ENCODE results near the gene RYK. TPM values are rescaled to one million over a fixed set of nuclear protein-coding genes. Genes with fewer than 3 reads are reported as not detected.

The RYK gene
- polyA plus RNA-seq (2013, experiment 1 of 2): 87.5 TPM
- polyA plus RNA-seq (2013, experiment 2 of 2): 87.1 TPM

DNA sequence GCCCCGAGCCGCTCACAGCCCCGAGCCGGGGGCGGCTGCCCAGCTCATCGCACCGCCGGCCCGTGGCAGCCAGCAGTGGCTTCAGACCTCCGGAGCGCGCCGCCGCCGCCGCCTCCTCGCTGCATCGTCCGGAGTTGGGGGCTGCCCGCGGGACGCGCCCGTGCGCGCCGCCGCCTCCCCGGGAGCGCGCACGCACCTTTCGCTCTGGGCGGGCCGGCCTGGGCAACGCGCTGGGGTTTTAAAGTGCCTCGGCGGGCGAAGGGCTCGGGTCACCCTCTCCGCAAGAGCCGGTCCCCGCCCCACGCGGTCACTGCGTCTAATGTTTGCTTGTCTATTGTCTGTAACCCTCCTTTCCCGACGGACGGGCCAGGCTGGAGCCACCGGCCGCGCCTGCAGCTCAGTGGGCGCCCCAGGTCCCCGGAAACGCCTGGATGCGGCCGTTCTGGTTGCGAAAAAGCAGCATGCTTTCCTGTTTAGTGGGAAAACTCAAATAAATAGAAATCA lies at the start of gene RYK:
Gene RYK, minus strand, starts transcription at position 143 of the 504 bp plus-strand sequence. CDS start 205 bp downstream, outside the sequence.
- Histone ChIP-seq H2AK5ac (ENCODE audit: low read length) (no peak within 1 kb of the TSS), H3K18ac (ENCODE audit: low read length) (peak within 1 kb of the TSS; percentile 98), H3K23ac (ENCODE audit: low read length) (no peak within 1 kb of the TSS), H2BK5ac (ENCODE audit: low read length) (peak within 1 kb of the TSS; percentile 76), H3K27me3 (ENCODE audit: insufficient read depth, low read length, poor library complexity) (no peaks in the 10 kb centered on the region), H3K4ac (ENCODE audit: low read depth, low read length) (peak within 1 kb of the TSS; percentile 97), H3K4me3 (ENCODE audit: low read length) (peak within 1 kb of the TSS; percentile 68), H3K9ac (ENCODE audit: low read length) (peak within 1 kb of the TSS; percentile 83), H3K79me2 (ENCODE audit: control insufficient read depth, insufficient read depth, low read length) (peaks cover 38% of the 10 kb centered on the region), H2BK15ac (replicated peaks; ENCODE audit: low read depth) (no peak within 1 kb of the TSS), H3K56ac (ENCODE audit: low read length) (peak within 1 kb of the TSS; percentile 95), H4K8ac (ENCODE audit: low read depth, low read length) (no peak within 1 kb of the TSS), H3K36me3 (ENCODE audit: control insufficient read depth, insufficient read depth, low read length) (no peaks in the 10 kb centered on the region), H3K27ac (ENCODE audit: low read depth, low read length) (peak within 1 kb of the TSS; percentile 95), H3K4me1 (ENCODE audit: control insufficient read depth, low read depth, low read length) (peaks cover 12% of the 10 kb centered on the region), H3K4me2 (ENCODE audit: low read length) (peak within 1 kb of the TSS; percentile 69), H4K5ac (ENCODE audit: low read length) (no peak within 1 kb of the TSS), H2BK120ac (ENCODE audit: low read depth, low read length) (peak within 1 kb of the TSS; percentile 31), H3K79me1 (ENCODE audit: low read length) (peaks cover 4% of the 10 kb centered on the region)
- WGBS (ENCODE audit: extremely low coverage, insufficient coverage, low lambda C conversion rate): no CpG with 5 or more reads among the region's 59 CpGs
- DNase-seq: peak; percentile 91

DNA sequence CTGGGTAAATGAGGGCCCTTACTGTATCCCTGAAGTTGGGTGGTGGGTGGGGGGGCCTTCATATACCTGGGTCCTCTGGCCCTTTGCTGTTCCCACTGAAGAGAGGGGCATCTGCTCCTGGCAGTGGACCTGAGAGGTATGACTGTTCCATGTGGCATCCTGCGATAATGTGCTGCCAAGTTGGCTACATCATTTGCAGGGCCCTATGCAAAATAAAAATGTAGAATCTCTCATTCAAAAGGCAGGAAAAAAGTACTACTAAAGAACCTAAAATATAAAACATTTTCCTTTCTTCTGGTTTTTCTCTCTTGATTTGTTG lies 49.2 kb upstream of the RYK start:
- no peak overlapping the region for H3K4me2 ChIP-seq (ENCODE audit: low read length)
- no peaks in the 10 kb centered on the region for H3K27me3 ChIP-seq (ENCODE audit: insufficient read depth, low read length, poor library complexity)
- no peak overlapping the region for H3K56ac ChIP-seq (ENCODE audit: low read length)
- peak overlapping the region; percentile 48 for H3K4ac ChIP-seq (ENCODE audit: low read depth, low read length)
- H3K4me3 ChIP-seq (ENCODE audit: low read length): no peak overlapping the region
- no peak overlapping the region for H2BK5ac ChIP-seq (ENCODE audit: low read length)
- H3K79me2 ChIP-seq (ENCODE audit: control insufficient read depth, insufficient read depth, low read length): no peaks in the 10 kb centered on the region
- no peak overlapping the region for H3K23ac ChIP-seq (ENCODE audit: low read length)
- H3K9ac ChIP-seq (ENCODE audit: low read length): no peak overlapping the region
- no peaks in the 10 kb centered on the region for H3K36me3 ChIP-seq (ENCODE audit: control insufficient read depth, insufficient read depth, low read length)
- H4K5ac ChIP-seq (ENCODE audit: low read length): no peak overlapping the region
- H2BK120ac ChIP-seq (ENCODE audit: low read depth, low read length): no peak overlapping the region
- H4K8ac ChIP-seq (ENCODE audit: low read depth, low read length): no peak overlapping the region
- no peaks in the 10 kb centered on the region for H3K4me1 ChIP-seq (ENCODE audit: control insufficient read depth, low read depth, low read length)
- no peak for DNase-seq
- H3K18ac ChIP-seq (ENCODE audit: low read length): no peak overlapping the region
- H2AK5ac ChIP-seq (ENCODE audit: low read length): no peak overlapping the region
- no peak overlapping the region for H2BK15ac ChIP-seq (replicated peaks; ENCODE audit: low read depth)
- no CpG with 5 or more reads among the region's 1 CpG for WGBS (ENCODE audit: extremely low coverage, insufficient coverage, low lambda C conversion rate)
- no peak overlapping the region for H3K27ac ChIP-seq (ENCODE audit: low read depth, low read length)
- H3K79me1 ChIP-seq (ENCODE audit: low read length): no peaks in the 10 kb centered on the region

DNA sequence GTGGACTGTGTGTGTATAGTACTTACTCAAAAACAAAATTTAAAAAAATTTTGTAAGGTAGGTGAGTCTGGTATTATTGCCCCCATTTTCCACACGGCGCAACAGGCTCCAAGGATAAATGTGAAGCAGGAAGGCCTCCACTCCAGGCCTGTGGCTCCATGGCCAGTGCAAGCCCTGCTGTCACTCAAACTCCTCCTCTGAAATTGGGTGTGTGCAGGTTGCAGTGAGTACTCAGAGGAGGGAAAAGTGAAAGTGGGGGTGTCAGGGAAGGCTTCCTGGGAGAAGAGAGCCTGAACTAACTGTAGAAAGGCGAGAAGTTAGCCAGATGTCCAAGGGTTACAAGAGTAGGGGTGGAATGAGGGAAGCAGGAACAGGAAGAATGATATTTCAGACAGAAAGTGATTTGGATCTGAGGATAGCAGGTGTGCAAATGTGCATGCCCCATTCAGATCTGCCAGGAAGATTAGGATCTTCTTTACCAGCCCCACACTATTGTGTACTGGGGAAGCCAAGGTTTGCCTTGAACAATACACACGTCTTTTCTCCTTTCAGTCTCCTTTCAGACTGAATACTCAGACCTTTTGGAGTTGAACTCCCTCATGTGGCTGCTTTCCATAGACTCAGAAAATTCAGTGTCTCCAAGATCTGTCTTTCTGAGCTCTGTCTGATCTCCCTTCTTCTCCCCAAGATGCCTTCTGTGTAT lies 48.7 kb upstream of the RYK start:
- no peak overlapping the region for H3K4me2 ChIP-seq (ENCODE audit: low read length)
- no CpG with 5 or more reads among the region's 4 CpGs for WGBS (ENCODE audit: extremely low coverage, insufficient coverage, low lambda C conversion rate)

DNA sequence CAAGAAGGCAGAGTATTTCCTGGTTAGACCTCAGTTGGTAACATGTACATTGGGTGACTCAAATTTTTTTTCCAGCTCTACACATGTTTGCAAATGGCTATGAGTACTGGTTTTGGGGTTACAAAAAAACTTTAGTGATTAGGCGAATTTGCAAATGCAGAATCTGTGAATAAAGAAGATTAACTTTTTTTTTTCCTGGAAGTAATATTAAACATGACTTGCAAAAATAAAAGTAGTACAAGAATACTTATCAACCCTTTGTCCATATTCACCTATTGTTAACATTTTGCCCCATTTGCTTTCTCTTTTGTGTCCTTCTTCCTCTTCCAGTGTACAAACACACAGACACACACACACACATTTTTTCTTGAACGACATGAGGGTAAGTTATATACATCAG lies 47.6 kb upstream of the RYK start:
- DNase-seq: no peak
- no peak overlapping the region for H3K23ac ChIP-seq (ENCODE audit: low read length)
- H3K9ac ChIP-seq (ENCODE audit: low read length): no peak overlapping the region
- H3K79me1 ChIP-seq (ENCODE audit: low read length): no peaks in the 10 kb centered on the region
- H2BK120ac ChIP-seq (ENCODE audit: low read depth, low read length): no peak overlapping the region
- H3K4me1 ChIP-seq (ENCODE audit: control insufficient read depth, low read depth, low read length): no peaks in the 10 kb centered on the region
- no peak overlapping the region for H3K18ac ChIP-seq (ENCODE audit: low read length)
- no peak overlapping the region for H2BK15ac ChIP-seq (replicated peaks; ENCODE audit: low read depth)
- WGBS (ENCODE audit: extremely low coverage, insufficient coverage, low lambda C conversion rate): no CpG with 5 or more reads among the region's 2 CpGs
- H3K27me3 ChIP-seq (ENCODE audit: insufficient read depth, low read length, poor library complexity): no peaks in the 10 kb centered on the region
- no peak overlapping the region for H3K4me3 ChIP-seq (ENCODE audit: low read length)
- H3K4ac ChIP-seq (ENCODE audit: low read depth, low read length): no peak overlapping the region
- no peak overlapping the region for H3K27ac ChIP-seq (ENCODE audit: low read depth, low read length)
- no peaks in the 10 kb centered on the region for H3K79me2 ChIP-seq (ENCODE audit: control insufficient read depth, insufficient read depth, low read length)
- no peak overlapping the region for H2BK5ac ChIP-seq (ENCODE audit: low read length)
- no peaks in the 10 kb centered on the region for H3K36me3 ChIP-seq (ENCODE audit: control insufficient read depth, insufficient read depth, low read length)
- no peak overlapping the region for H2AK5ac ChIP-seq (ENCODE audit: low read length)
- no peak overlapping the region for H4K8ac ChIP-seq (ENCODE audit: low read depth, low read length)
- H4K5ac ChIP-seq (ENCODE audit: low read length): no peak overlapping the region
- H3K56ac ChIP-seq (ENCODE audit: low read length): no peak overlapping the region
- H3K4me2 ChIP-seq (ENCODE audit: low read length): no peak overlapping the region

More for the DNA sequence above, 48.7 kb upstream of the RYK start:
- no peaks in the 10 kb centered on the region for H3K79me1 ChIP-seq (ENCODE audit: low read length)
- H3K9ac ChIP-seq (ENCODE audit: low read length): no peak overlapping the region
- H2BK15ac ChIP-seq (replicated peaks; ENCODE audit: low read depth): no peak overlapping the region
- DNase-seq: peak; percentile 60
- H3K27me3 ChIP-seq (ENCODE audit: insufficient read depth, low read length, poor library complexity): no peaks in the 10 kb centered on the region
- H4K5ac ChIP-seq (ENCODE audit: low read length): no peak overlapping the region
- H3K36me3 ChIP-seq (ENCODE audit: control insufficient read depth, insufficient read depth, low read length): no peaks in the 10 kb centered on the region
- H2AK5ac ChIP-seq (ENCODE audit: low read length): no peak overlapping the region
- H3K18ac ChIP-seq (ENCODE audit: low read length): no peak overlapping the region
- H3K4me3 ChIP-seq (ENCODE audit: low read length): no peak overlapping the region
- no peak overlapping the region for H2BK5ac ChIP-seq (ENCODE audit: low read length)
- no peaks in the 10 kb centered on the region for H3K4me1 ChIP-seq (ENCODE audit: control insufficient read depth, low read depth, low read length)
- H3K23ac ChIP-seq (ENCODE audit: low read length): no peak overlapping the region
- H2BK120ac ChIP-seq (ENCODE audit: low read depth, low read length): no peak overlapping the region
- H3K27ac ChIP-seq (ENCODE audit: low read depth, low read length): no peak overlapping the region
- H3K79me2 ChIP-seq (ENCODE audit: control insufficient read depth, insufficient read depth, low read length): no peaks in the 10 kb centered on the region
- no peak overlapping the region for H4K8ac ChIP-seq (ENCODE audit: low read depth, low read length)
- H3K4ac ChIP-seq (ENCODE audit: low read depth, low read length): peak overlapping the region; percentile 48
- H3K56ac ChIP-seq (ENCODE audit: low read length): peak overlapping the region; percentile 45

DNA sequence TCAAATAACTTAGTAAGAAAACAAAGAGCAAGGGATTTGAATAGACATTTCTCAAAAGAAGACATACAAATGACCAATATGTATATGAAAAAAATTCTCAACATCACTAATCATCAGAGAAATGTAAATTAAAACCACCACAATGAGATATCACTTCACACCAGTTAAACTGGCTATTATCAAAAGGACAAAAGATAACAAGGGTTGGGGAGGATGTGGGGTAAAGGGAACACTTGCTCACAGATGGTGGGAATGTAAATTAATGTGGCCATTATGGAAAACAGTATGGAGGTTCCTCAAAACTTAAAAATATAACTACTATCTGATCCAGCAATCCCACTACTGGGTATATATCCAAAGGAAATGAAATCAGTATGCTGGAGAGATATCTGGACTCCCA lies 46.0 kb upstream of the RYK start:
- H2BK5ac ChIP-seq (ENCODE audit: low read length): no peak overlapping the region
- H3K4me3 ChIP-seq (ENCODE audit: low read length): no peak overlapping the region
- no peak overlapping the region for H3K4me2 ChIP-seq (ENCODE audit: low read length)
- H2BK15ac ChIP-seq (replicated peaks; ENCODE audit: low read depth): no peak overlapping the region
- no peak overlapping the region for H3K23ac ChIP-seq (ENCODE audit: low read length)
- H3K56ac ChIP-seq (ENCODE audit: low read length): no peak overlapping the region
- H4K5ac ChIP-seq (ENCODE audit: low read length): no peak overlapping the region
- H3K79me1 ChIP-seq (ENCODE audit: low read length): no peaks in the 10 kb centered on the region
- no peak overlapping the region for H3K9ac ChIP-seq (ENCODE audit: low read length)
- no peak overlapping the region for H3K27ac ChIP-seq (ENCODE audit: low read depth, low read length)
- no peak overlapping the region for H3K4ac ChIP-seq (ENCODE audit: low read depth, low read length)
- no peaks in the 10 kb centered on the region for H3K79me2 ChIP-seq (ENCODE audit: control insufficient read depth, insufficient read depth, low read length)
- H3K36me3 ChIP-seq (ENCODE audit: control insufficient read depth, insufficient read depth, low read length): no peaks in the 10 kb centered on the region
- no peak for DNase-seq
- no peak overlapping the region for H4K8ac ChIP-seq (ENCODE audit: low read depth, low read length)
- no peak overlapping the region for H2AK5ac ChIP-seq (ENCODE audit: low read length)
- H3K18ac ChIP-seq (ENCODE audit: low read length): no peak overlapping the region
- H2BK120ac ChIP-seq (ENCODE audit: low read depth, low read length): no peak overlapping the region
- no peaks in the 10 kb centered on the region for H3K27me3 ChIP-seq (ENCODE audit: insufficient read depth, low read length, poor library complexity)
- no peaks in the 10 kb centered on the region for H3K4me1 ChIP-seq (ENCODE audit: control insufficient read depth, low read depth, low read length)

DNA sequence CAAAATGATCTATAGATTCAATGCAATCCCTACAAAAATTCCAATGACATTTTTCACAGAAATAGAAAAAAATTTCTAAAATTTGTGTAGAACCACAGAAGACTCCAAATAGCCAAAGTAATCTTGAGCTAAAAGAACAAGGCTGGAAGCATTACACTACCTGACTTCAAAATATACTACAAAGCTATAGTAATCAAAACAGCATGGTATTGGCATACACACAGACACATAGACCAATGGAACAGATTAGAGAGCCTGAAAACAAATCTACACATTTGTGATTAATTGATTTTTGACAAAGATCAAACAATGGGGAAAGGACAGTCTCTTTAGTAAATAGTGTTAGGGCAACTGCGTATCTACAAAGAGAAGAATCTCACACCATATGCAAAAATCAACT lies 45.3 kb upstream of the RYK start:
- WGBS (ENCODE audit: extremely low coverage, insufficient coverage, low lambda C conversion rate): no CpG with 5 or more reads among the region's 1 CpG
- H3K79me1 ChIP-seq (ENCODE audit: low read length): no peaks in the 10 kb centered on the region

More for the DNA sequence above, 45.3 kb upstream of the RYK start:
- no peak overlapping the region for H3K18ac ChIP-seq (ENCODE audit: low read length)
- H3K27ac ChIP-seq (ENCODE audit: low read depth, low read length): no peak overlapping the region
- no peak overlapping the region for H2AK5ac ChIP-seq (ENCODE audit: low read length)
- H4K5ac ChIP-seq (ENCODE audit: low read length): no peak overlapping the region
- no peaks in the 10 kb centered on the region for H3K4me1 ChIP-seq (ENCODE audit: control insufficient read depth, low read depth, low read length)
- no peak overlapping the region for H2BK5ac ChIP-seq (ENCODE audit: low read length)
- no peak overlapping the region for H2BK120ac ChIP-seq (ENCODE audit: low read depth, low read length)
- H4K8ac ChIP-seq (ENCODE audit: low read depth, low read length): no peak overlapping the region
- no peak overlapping the region for H3K4ac ChIP-seq (ENCODE audit: low read depth, low read length)
- no peak for DNase-seq
- H3K36me3 ChIP-seq (ENCODE audit: control insufficient read depth, insufficient read depth, low read length): no peaks in the 10 kb centered on the region
- H3K56ac ChIP-seq (ENCODE audit: low read length): no peak overlapping the region
- H3K79me2 ChIP-seq (ENCODE audit: control insufficient read depth, insufficient read depth, low read length): no peaks in the 10 kb centered on the region
- H3K4me2 ChIP-seq (ENCODE audit: low read length): no peak overlapping the region
- no peak overlapping the region for H2BK15ac ChIP-seq (replicated peaks; ENCODE audit: low read depth)
- no peak overlapping the region for H3K9ac ChIP-seq (ENCODE audit: low read length)
- no peaks in the 10 kb centered on the region for H3K27me3 ChIP-seq (ENCODE audit: insufficient read depth, low read length, poor library complexity)
- no peak overlapping the region for H3K23ac ChIP-seq (ENCODE audit: low read length)
- H3K4me3 ChIP-seq (ENCODE audit: low read length): no peak overlapping the region

All from mesendoderm (in vitro differentiated cells).